CD1c-positive myeloid dendritic cell (primary cell): ENCODE measurements around the gene TRMT61B.
A peak's percentile ranks its signal among the peaks of the same experiment; 100 is the strongest.

ENCODE experiments used
- DNase-seq: peaks from one replicate; pipeline ENCODE4 v3.0.0-alpha.2; 2016; ENCODE audit errors: extremely low spot score

Gene TRMT61B

GRCh38 chr2:28870146-28870891, at the start of gene TRMT61B:
TSS of gene TRMT61B (minus strand) at chr2:28870309. CDS start at chr2:28870277, 32 bp downstream.
- peak; percentile 99 for DNase-seq

- DNase-seq, result no peak
Observed at GRCh38 chr2:28915939-28916338, 45.8 kb upstream of the TRMT61B start.

GRCh38 chr2:28909655-28910353, 39.7 kb upstream of the TRMT61B start:
- no peak for DNase-seq

GRCh38 chr2:28908172-28908571, 38.1 kb upstream of the TRMT61B start:
- no peak for DNase-seq

- no peak for DNase-seq
Observed at GRCh38 chr2:28906821-28907220, 36.7 kb upstream of the TRMT61B start.

GRCh38 chr2:28906376-28906775, 36.3 kb upstream of the TRMT61B start:
- no peak for DNase-seq

GRCh38 chr2:28905533-28905932, 35.4 kb upstream of the TRMT61B start:
- DNase-seq, result no peak

GRCh38 chr2:28904802-28905457, 34.8 kb upstream of the TRMT61B start:
- DNase-seq, result no peak

GRCh38 chr2:28904295-28904694, 34.2 kb upstream of the TRMT61B start:
- DNase-seq, result no peak

GRCh38 chr2:28902584-28902983, 32.5 kb upstream of the TRMT61B start:
- no peak for DNase-seq

GRCh38 chr2:28901841-28902240, 31.7 kb upstream of the TRMT61B start:
- DNase-seq, result no peak

GRCh38 chr2:28901202-28901601, 31.1 kb upstream of the TRMT61B start:
- no peak for DNase-seq

- DNase-seq, result no peak
Observed at GRCh38 chr2:28898048-28898447, 27.9 kb upstream of the TRMT61B start.

- DNase-seq, result no peak
Observed at GRCh38 chr2:28896906-28897305, 26.8 kb upstream of the TRMT61B start.

- DNase-seq, result peak; percentile 35
Observed at GRCh38 chr2:28895189-28895893, 25.2 kb upstream of the TRMT61B start.

GRCh38 chr2:28894470-28895188, 24.5 kb upstream of the TRMT61B start, which contains the start of gene WDR43:
TSS of gene WDR43 (plus strand) at chr2:28894667. CDS start at chr2:28894699, 32 bp downstream.
- peak; percentile 99 for DNase-seq

- no peak for DNase-seq
Observed at GRCh38 chr2:28893488-28893887, 23.4 kb upstream of the TRMT61B start.

- DNase-seq, result no peak
Observed at GRCh38 chr2:28880193-28880592, 10.1 kb upstream of the TRMT61B start.

- no peak for DNase-seq
Observed at GRCh38 chr2:28871620-28872019, 1.5 kb upstream of the TRMT61B start.

- peak; percentile 20 for DNase-seq
Observed at GRCh38 chr2:28869494-28870145, 489 bp downstream of the TRMT61B start.

- DNase-seq, result no peak
Observed at GRCh38 chr2:28868611-28869010, 1.5 kb downstream of the TRMT61B start.
